Measurements from ENCODE around the gene REPS1.

DNA sequence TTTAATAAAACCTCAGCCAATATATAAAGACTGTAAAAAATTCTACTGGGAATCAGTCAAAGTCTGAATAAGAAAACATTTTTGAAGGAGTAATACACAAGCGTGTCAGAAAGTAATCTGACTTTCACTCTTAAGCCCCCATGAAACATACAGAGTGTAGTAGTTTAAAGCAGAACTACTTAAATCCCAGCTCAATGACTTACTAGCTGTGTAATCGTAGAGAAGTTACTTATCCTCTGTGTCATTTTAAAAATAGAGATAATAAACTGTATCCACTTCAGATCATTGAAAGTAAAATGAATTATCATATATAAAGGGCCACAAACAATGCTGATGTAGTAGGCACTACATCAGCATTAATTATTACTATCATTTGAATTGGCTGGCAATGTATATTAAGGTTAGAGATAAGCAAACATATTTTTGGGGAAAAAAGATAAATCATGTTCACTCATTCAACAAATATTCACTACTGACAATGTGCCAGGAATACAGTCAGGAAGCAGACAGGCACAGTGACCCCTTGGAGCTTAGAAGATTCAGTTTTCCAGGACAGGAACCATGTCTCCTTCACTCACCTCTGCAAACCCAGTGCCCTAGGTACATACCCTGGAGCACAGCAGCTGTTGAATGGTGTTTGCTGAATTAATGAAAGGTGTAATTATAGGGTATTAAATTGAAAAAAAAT, 14.4 kb downstream of the REPS1 start:
- TF ChIP-seq CTCF (IDR thresholded peaks at IDR 0.05) (no peak), POLR2AphosphoS5 (IDR thresholded peaks at IDR 0.05) (no peak), POLR2A (IDR thresholded peaks at IDR 0.05) (no peak), EP300 (IDR thresholded peaks at IDR 0.05) (no peak)
